Tibial nerve (tissue), 4 donors: ENCODE measurements around the gene DGKA. TPM values are rescaled to one million over a fixed set of nuclear protein-coding genes. Genes with fewer than 3 reads are reported as not detected.
A peak's percentile ranks its signal among the peaks of the same experiment; 100 is the strongest.
"Not testable (repeated sequence)": the region's sequence is repeated elsewhere in the genome, so short reads cannot be mapped to it uniquely, and the experiment has no call there.

Source experiments
- DNase-seq, 2 donors: peaks; one replicate each; pipeline ENCODE4 v3.0.0-alpha.2; 2019; ENCODE audit warnings: low spot score in 2 of 2
- H3K27ac ChIP-seq, 4 donors: fragments of 200-600 bp; sonication (generic) in 3 of 4; one replicate each; pipeline ENCODE4 v1.5.1; 2017 to 2019; ENCODE audit warnings: mild to moderate bottlenecking in 1 of 4
- H3K27me3 ChIP-seq, 2 donors: fragments of 200-600 bp; sonication (generic) in 1 of 2; one replicate each; pipeline versions ENCODE4 v1.5.1 to v1.6.0; 2017 to 2019
- H3K36me3 ChIP-seq, 3 donors: fragments of 200-600 bp; sonication (generic); one replicate each; pipeline ENCODE4 v1.5.1; 2018 to 2019
- H3K4me1 ChIP-seq, 4 donors: fragments of 200-600 bp; sonication (generic) in 3 of 4; one replicate each; pipeline ENCODE4 v1.5.1; 2017 to 2019
- H3K4me3 ChIP-seq, 4 donors: fragments of 200-600 bp; sonication (generic) in 3 of 4; one replicate each; pipeline ENCODE4 v1.5.1; 2017 to 2019; ENCODE audit warnings: mild to moderate bottlenecking in 1 of 4, moderate library complexity in 1 of 4
- H3K9me3 ChIP-seq, 4 donors: fragments of 200-600 bp; sonication (generic) in 3 of 4; one replicate each; pipeline ENCODE4 v1.5.1; 2017 to 2019
- CTCF ChIP-seq, 5 experiments: fragments of 200-600 bp in 3 of 5; fragments of 450-650 bp in 2 of 5; sonication (generic) in 3 of 5; IDR thresholded peaks; one replicate each; pipeline ENCODE4 v1.5.1; 2016 to 2019; ENCODE audit warnings: antibody characterized with exemption in 5 of 5, mild to moderate bottlenecking in 3 of 5, moderate library complexity in 2 of 5
- EP300 ChIP-seq, 2 donors: sonication (generic); formaldehyde crosslinking; IDR thresholded peaks; one replicate each; pipeline ENCODE4 v1.6.1; 2017; ENCODE audit warnings: antibody characterized with exemption in 2 of 2, mild to moderate bottlenecking in 1 of 2
- POLR2A ChIP-seq, 2 donors: fragments of 450-650 bp; IDR thresholded peaks; one replicate each; pipeline ENCODE4 v1.6.1; 2017; ENCODE audit warnings: antibody characterized with exemption in 2 of 2, mild to moderate bottlenecking in 2 of 2, moderate library complexity in 2 of 2
- whole genome bisulfite sequencing, 2 donors: methylation state at CpG; one replicate each; pipeline ENCODE4 v1.1.5; 2018; 5-methylcytosine and 5-hydroxymethylcytosine counted together
- total RNA-seq, 4 donors: library from RNA; depleted of rRNA; stranded (reverse); fragments of >200 nt; gene quantifications; one replicate each; pipeline ENCODE4 v1.1.0, GENCODE V29; 2016

Gene DGKA
- total RNA-seq, 4 donors from 2014 or later = 24.9 to 544 (median 34.3) TPM

GRCh38 chr12:55996715-55997534, 66.0 kb downstream of the DGKA start, which contains the start of gene SUOX:
Gene SUOX, plus strand, starts transcription at chr12:55997276. Its CDS starts 4,946 bp downstream, at chr12:56002222.
- Histone ChIP-seq H3K4me3 (peak within 1 kb of the TSS; percentile 38 to 72 (median 51)), H3K9me3 (no peaks in the 10 kb centered on the region), H3K36me3 (peaks cover 0 to 65% (median 18%) of the 10 kb centered on the region in 3 donors), H3K4me1 (peaks cover 0 to 22% (median 9%) of the 10 kb centered on the region in 4 donors), H3K27ac (peak within 1 kb of the TSS; percentile 75 to 92 (median 82)), H3K27me3 (no peaks in the 10 kb centered on the region)
- 1 to 3% methylated on average over 12 to 24 of the region's 27 CpGs for WGBS, 2 donors
- DNase-seq = peak; percentile 94 to 95
- peak; percentile 6 to 58 for TF ChIP-seq POLR2A (IDR thresholded peaks at IDR 0.05)
- TF ChIP-seq CTCF (IDR thresholded peaks at IDR 0.05) = peak in 2 of 5 experiments; percentile 8 to 35
- peak; percentile 41 to 73 for TF ChIP-seq EP300 (IDR thresholded peaks at IDR 0.05)

- no peak for DNase-seq
- peaks cover 0 to 65% (median 12%) of the 10 kb centered on the region in 3 donors for H3K36me3 ChIP-seq
- peaks cover 0 to 22% (median 9%) of the 10 kb centered on the region in 4 donors for H3K4me1 ChIP-seq
- WGBS, 2 donors = 0 to 8% methylated on average over 3 of the region's 5 CpGs
- H3K27ac ChIP-seq = peak overlapping the region; percentile 75 to 92 (median 82)
- H3K4me3 ChIP-seq = peak overlapping the region; percentile 38 to 72 (median 51)
- TF ChIP-seq POLR2A (IDR thresholded peaks at IDR 0.05) = no peak
- no peak for TF ChIP-seq CTCF (IDR thresholded peaks at IDR 0.05)
- no peak for TF ChIP-seq EP300 (IDR thresholded peaks at IDR 0.05)
- H3K27me3 ChIP-seq = no peaks in the 10 kb centered on the region
- H3K9me3 ChIP-seq = no peaks in the 10 kb centered on the region
Measured at GRCh38 chr12:55997535-55997859, 66.5 kb downstream of the DGKA start.

GRCh38 chr12:55999522-55999921, 68.6 kb downstream of the DGKA start:
- Histone ChIP-seq H3K36me3 (peaks cover 0 to 64% (median 0%) of the 10 kb centered on the region in 3 donors), H3K4me1 (peaks cover 0 to 22% (median 9%) of the 10 kb centered on the region in 4 donors)
- not testable (repeated sequence) for H3K27ac ChIP-seq, H3K27me3 ChIP-seq, H3K9me3 ChIP-seq, H3K4me3 ChIP-seq, DNase-seq
- 73 to 83% methylated on average over 6 of the region's 6 CpGs for WGBS, 2 donors

GRCh38 chr12:55999999-56000540, 69.1 kb downstream of the DGKA start:
- WGBS, 2 donors = 94 to 100% methylated on average over 6 to 27 of the region's 33 CpGs
- Histone ChIP-seq H3K4me1 (peaks cover 0 to 22% (median 9%) of the 10 kb centered on the region in 4 donors), H3K36me3 (peaks cover 0 to 62% (median 0%) of the 10 kb centered on the region in 3 donors)
- H3K27me3 ChIP-seq, H3K4me3 ChIP-seq, DNase-seq, H3K27ac ChIP-seq, H3K9me3 ChIP-seq: not testable (repeated sequence)

GRCh38 chr12:56001487-56002100, 70.6 kb downstream of the DGKA start:
- H3K36me3 ChIP-seq = peaks cover 0 to 57% (median 0%) of the 10 kb centered on the region in 3 donors
- WGBS, 2 donors = 77 to 83% methylated on average over 7 of the region's 7 CpGs

GRCh38 chr12:56003376-56003775, 72.4 kb downstream of the DGKA start:
- 79 to 81% methylated on average over 5 of the region's 5 CpGs for WGBS, 2 donors
- H3K27ac ChIP-seq, H3K27me3 ChIP-seq, H3K4me3 ChIP-seq, DNase-seq, H3K9me3 ChIP-seq: not testable (repeated sequence)
- Histone ChIP-seq H3K4me1 (peaks cover 0 to 15% (median 2%) of the 10 kb centered on the region in 4 donors), H3K36me3 (peaks cover 0 to 57% (median 0%) of the 10 kb centered on the region in 3 donors)

More at GRCh38 chr12:56001487-56002100, 70.6 kb downstream of the DGKA start:
- Histone ChIP-seq H3K4me1 (peaks cover 0 to 14% (median 6%) of the 10 kb centered on the region in 4 donors), H3K4me3 (no peak overlapping the region), H3K27ac (no peak overlapping the region), H3K27me3 (no peaks in the 10 kb centered on the region), H3K9me3 (no peaks in the 10 kb centered on the region)
- TF ChIP-seq POLR2A (IDR thresholded peaks at IDR 0.05) (no peak), EP300 (IDR thresholded peaks at IDR 0.05) (no peak), CTCF (IDR thresholded peaks at IDR 0.05) (no peak)
- DNase-seq = no peak

Other genes with a start within 250 kb of the DGKA start
- 100 to 1,000 TPM; 118 to 192 (median 146) TPM for gene ITGA7, start 223.3 kb upstream of the DGKA start, total RNA-seq
- gene BLOC1S1, start 215.1 kb upstream of the DGKA start, total RNA-seq = 100 to 1,000 TPM; 212 to 322 (median 264) TPM
- gene RDH5, start 210.8 kb upstream of the DGKA start, total RNA-seq = 10 to 100 TPM; 28.0 to 54.6 (median 38.4) TPM
- gene CD63, start 202.2 kb upstream of the DGKA start, total RNA-seq = 100 to 1,000 TPM; 478 to 624 (median 544) TPM
- 1 to 10 TPM; 1.8 to 5.7 (median 4.0) TPM for gene GDF11, start 188.0 kb upstream of the DGKA start, total RNA-seq
- 10 to 100 TPM; 33.3 to 62.8 (median 52.8) TPM for gene SARNP, start 113.4 kb upstream of the DGKA start, total RNA-seq
- gene ORMDL2, start 113.1 kb upstream of the DGKA start, total RNA-seq = 10 to 100 TPM; 12.9 to 18.6 (median 14.5) TPM
- 10 to 100 TPM; 34.5 to 51.2 (median 40.9) TPM for gene DNAJC14, start 101.6 kb upstream of the DGKA start, total RNA-seq
- gene MMP19, start 88.2 kb upstream of the DGKA start, total RNA-seq = 10 to 100 TPM in 1 of 4 donors, 1 to 10 TPM in 3; 3.1 to 35.1 (median 5.6) TPM
- gene PYM1, start 3.3 kb upstream of the DGKA start, total RNA-seq = 10 to 100 TPM; 25.3 to 53.4 (median 39.9) TPM
- gene PMEL, start 34.9 kb downstream of the DGKA start, total RNA-seq = 1 to 10 TPM in 1 of 4 donors, under 1 TPM in 1, not detected in 2; 0.87 to 1.6 TPM
- gene CDK2, start 35.7 kb downstream of the DGKA start, total RNA-seq = 10 to 100 TPM; 10.3 to 22.2 (median 13.8) TPM
- 100 to 1,000 TPM in 1 of 4 donors, 10 to 100 TPM in 3; 71.7 to 111 (median 83.0) TPM for gene RAB5B, start 42.9 kb downstream of the DGKA start, total RNA-seq
- 10 to 100 TPM; 20.4 to 39.1 (median 28.1) TPM for gene SUOX, start 66.1 kb downstream of the DGKA start, total RNA-seq
- 1 to 10 TPM; 3.8 to 9.6 (median 6.4) TPM for gene IKZF4, start 89.9 kb downstream of the DGKA start, total RNA-seq
- 1,000 to 10,000 TPM in 2 of 4 donors, 100 to 1,000 TPM in 2; 308 to 1,324 (median 859) TPM for gene RPS26, start 110.8 kb downstream of the DGKA start, total RNA-seq
- 100 to 1,000 TPM in 2 of 4 donors, 10 to 100 TPM in 2; 90.6 to 165 (median 99.8) TPM for gene ERBB3, start 149.0 kb downstream of the DGKA start, total RNA-seq
- gene PA2G4, start 173.4 kb downstream of the DGKA start, total RNA-seq = 100 to 1,000 TPM in 1 of 4 donors, 10 to 100 TPM in 3; 79.6 to 104 (median 93.5) TPM
- gene RPL41, start 185.5 kb downstream of the DGKA start, total RNA-seq = 1,000 to 10,000 TPM; 2,638 to 4,802 (median 2,805) TPM
- gene ZC3H10, start 187.1 kb downstream of the DGKA start, total RNA-seq = 1 to 10 TPM; 2.9 to 5.1 (median 4.8) TPM
- 100 to 1,000 TPM in 3 of 4 donors, 10 to 100 TPM in 1; 91.2 to 235 (median 210) TPM for gene ESYT1, start 197.1 kb downstream of the DGKA start, total RNA-seq
- 10 to 100 TPM; 43.5 to 80.4 (median 59.1) TPM for gene MYL6B, start 221.4 kb downstream of the DGKA start, total RNA-seq
- 1,000 to 10,000 TPM; 1,194 to 1,879 (median 1,515) TPM for gene MYL6, start 227.2 kb downstream of the DGKA start, total RNA-seq